Endometrial microvascular endothelial cells (primary cell): ENCODE results near the gene CD151. TPM values are rescaled to one million over a fixed set of nuclear protein-coding genes. Genes with fewer than 3 reads are reported as not detected.

ENCODE experiments used
- in situ Hi-C: cut with HindIII; loops from 2 replicates; pipeline ENCODE4 v1.10.0; 2017; ENCODE audit warnings: low sequenced_read_pairs, low pct_unique_long_range_greater_than_20kb; ENCODE audit errors: inconsistent ontology term
- total RNA-seq: library from RNA; depleted of rRNA; stranded (reverse); fragments of >200 nt; gene quantifications from one replicate; pipeline ENCODE4 v1.2.3, GENCODE V29; 2015; ENCODE audit errors: inconsistent ontology term

CD151 gene
- total RNA-seq, 1 donor from 2014 or later, result 706 TPM

GRCh38 chr11:849951-850774 is 17.4 kb downstream of the CD151 start:
- in situ Hi-C loops, result no loop called here

GRCh38 chr11:850775-851763 is 18.3 kb downstream of the CD151 start:
- in situ Hi-C loops, result no loop called here

GRCh38 chr11:852762-853161 is 20.0 kb downstream of the CD151 start:
- in situ Hi-C loops, result no loop called here

GRCh38 chr11:853682-854448 is 21.1 kb downstream of the CD151 start:
- in situ Hi-C loops, result no loop called here

- in situ Hi-C loops, result no loop called here
Measured at GRCh38 chr11:854601-855329, 22.0 kb downstream of the CD151 start.

GRCh38 chr11:855330-855674 is 22.6 kb downstream of the CD151 start:
- in situ Hi-C loops, result no loop called here

GRCh38 chr11:855796-856195 is 23.0 kb downstream of the CD151 start:
- in situ Hi-C loops, result no loop called here

GRCh38 chr11:856397-856796 is 23.6 kb downstream of the CD151 start:
- in situ Hi-C loops, result no loop called here

- in situ Hi-C loops, result no loop called here
Measured at GRCh38 chr11:858053-858761, 25.5 kb downstream of the CD151 start.

- in situ Hi-C loops, result no loop called here
Measured at GRCh38 chr11:858762-859339, 26.1 kb downstream of the CD151 start.

- in situ Hi-C loops, result no loop called here
Measured at GRCh38 chr11:859394-860131, 26.8 kb downstream of the CD151 start.

- in situ Hi-C loops, result no loop called here
Measured at GRCh38 chr11:860234-861104, 27.7 kb downstream of the CD151 start.

- in situ Hi-C loops, result no loop called here
Measured at GRCh38 chr11:861105-861479, 28.3 kb downstream of the CD151 start.

GRCh38 chr11:862081-862661 is 29.4 kb downstream of the CD151 start:
- in situ Hi-C loops, result no loop called here

- in situ Hi-C loops, result no loop called here
Measured at GRCh38 chr11:862696-863022, 29.9 kb downstream of the CD151 start.
